HG02623 (cell line): ENCODE data around the gene ATG3.

ENCODE experiments used
- ATAC-seq: cut with Tn5 transposase; IDR thresholded peaks from one replicate; pipeline ENCODE4 v1.9.1; 2021; ENCODE audit warnings: moderate library complexity; ENCODE audit not compliant: unreplicated experiment

ATG3 gene

DNA sequence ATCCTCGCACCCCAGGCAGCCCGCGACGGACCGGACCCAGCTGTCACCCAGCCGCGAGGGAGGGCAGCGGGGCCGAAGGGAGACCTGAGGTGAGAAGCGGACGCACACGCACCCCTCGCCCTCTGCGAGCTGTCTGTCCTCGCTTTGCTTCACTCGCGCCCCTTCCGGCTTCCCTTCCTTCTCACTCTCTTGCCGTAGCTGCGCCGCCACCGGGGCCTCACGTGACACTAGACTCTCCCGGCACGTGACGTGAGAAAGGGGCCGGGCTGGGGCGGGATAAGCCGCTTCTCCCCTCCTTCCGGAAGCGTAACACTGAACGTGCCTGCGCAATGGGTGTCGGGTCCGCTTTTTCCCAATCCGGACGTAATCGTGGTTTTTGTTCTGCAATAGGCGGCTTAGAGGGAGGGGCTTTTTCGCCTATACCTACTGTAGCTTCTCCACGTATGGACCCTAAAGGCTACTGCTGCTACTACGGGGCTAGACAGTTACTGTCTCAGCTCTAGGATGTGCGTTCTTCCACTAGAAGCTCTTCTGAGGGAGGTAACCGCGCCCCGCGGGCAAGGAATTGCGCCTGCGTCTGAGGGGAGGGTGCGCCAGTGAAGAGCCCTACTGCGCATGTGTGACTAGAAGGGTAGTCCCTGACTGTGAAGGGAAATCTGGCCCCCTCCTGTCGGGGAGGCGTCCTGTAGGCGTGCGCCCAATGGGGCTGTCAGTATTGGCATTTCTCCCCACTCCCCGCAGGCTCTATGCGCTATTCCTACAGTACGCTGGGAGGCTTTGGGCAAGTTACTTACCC is at the start of gene ATG3, which contains the start of gene SLC35A5:
Gene ATG3 (minus strand): TSS at position 229 of the 796 bp plus-strand sequence. CDS start 434 bp downstream, outside the sequence.
Gene SLC35A5 (plus strand): TSS at position 312 of the 796 bp plus-strand sequence. CDS start 1,359 bp downstream, outside the sequence.
- peak; percentile 79 for ATAC-seq

DNA sequence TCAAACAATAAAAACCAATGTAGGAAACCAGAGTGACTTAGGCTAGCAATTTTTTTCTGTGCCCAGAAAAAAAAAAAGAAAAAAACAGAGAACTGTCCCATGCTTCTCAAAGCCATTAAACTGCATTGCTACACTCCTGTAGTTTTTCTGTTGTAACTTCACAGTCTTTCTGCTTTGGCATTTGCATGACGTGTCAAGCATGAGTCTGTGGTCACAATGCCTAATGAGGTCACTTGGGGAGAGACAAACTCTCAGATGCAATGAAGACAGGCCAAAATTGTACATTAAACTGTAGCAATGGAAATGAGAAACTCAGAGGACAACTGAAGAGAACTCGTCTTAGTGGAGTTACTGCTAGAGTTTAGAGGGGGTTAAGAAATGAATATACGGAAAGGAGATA is 48.4 kb upstream of the ATG3 start:
- ATAC-seq, result no peak

DNA sequence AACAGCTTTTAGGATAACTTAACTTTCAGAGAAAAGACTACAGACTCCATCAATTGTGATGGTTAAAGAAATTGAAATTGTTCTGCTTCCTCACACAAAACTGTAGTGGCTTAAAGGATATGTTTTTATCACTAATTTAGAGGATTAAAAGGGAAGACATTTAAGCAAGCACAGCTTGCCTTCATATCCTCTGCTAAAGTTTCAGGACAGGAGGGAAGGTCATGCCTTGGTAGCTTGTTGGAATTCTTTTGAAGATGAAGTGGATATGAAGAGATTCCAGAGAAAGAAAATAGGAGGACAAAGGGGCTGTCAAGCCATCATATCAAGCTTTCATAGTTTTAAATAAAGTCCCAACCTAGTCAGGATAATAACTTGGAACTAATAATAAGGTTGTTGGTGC is 46.1 kb upstream of the ATG3 start:
- no peak for ATAC-seq

- ATAC-seq, result no peak
Observed at GRCh38 chr3:112606098-112606497, 44.3 kb upstream of the ATG3 start.

DNA sequence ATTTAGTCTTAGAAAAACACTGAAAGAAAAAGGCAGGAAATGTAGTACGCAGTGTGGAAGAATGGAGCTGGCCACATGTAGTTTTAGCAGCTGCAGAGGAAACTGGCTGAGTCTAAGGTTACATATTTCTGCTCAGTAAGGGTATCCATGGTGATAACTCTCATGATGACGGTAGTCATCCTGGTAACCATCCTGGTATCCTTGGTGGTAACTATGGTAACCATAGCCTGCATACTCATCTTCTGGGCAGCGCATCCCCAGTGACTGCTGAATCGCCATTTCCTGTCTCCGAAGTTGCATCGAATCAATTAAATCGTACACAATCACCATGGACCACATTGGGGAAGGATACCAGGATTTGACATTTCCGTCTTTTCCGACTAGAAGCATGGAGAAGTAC is 43.5 kb upstream of the ATG3 start:
- ATAC-seq, result no peak

GRCh38 chr3:112604536-112604935 is 42.8 kb upstream of the ATG3 start:
- ATAC-seq, result no peak

- ATAC-seq, result peak; percentile 79
Observed at GRCh38 chr3:112602217-112602838, 40.6 kb upstream of the ATG3 start.

DNA sequence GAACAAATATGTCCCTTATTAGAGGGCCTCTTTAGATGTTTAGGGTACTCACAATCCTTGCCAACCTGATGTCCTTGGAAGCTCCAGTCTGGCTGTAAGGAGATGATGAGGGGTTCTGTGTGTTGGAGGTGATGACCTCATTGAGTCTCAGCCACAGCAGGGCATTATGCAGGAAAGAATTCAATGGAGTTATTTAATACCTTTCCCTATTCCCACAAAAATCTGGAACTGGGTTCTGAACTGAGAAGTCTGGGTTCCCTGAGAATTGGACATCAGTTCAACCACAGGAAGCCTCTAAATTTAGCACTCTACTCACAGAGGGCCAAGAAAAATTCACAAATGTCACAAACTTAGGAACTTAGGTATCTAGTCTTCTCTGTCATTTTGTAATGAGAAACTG is 37.0 kb upstream of the ATG3 start:
- no peak for ATAC-seq

DNA sequence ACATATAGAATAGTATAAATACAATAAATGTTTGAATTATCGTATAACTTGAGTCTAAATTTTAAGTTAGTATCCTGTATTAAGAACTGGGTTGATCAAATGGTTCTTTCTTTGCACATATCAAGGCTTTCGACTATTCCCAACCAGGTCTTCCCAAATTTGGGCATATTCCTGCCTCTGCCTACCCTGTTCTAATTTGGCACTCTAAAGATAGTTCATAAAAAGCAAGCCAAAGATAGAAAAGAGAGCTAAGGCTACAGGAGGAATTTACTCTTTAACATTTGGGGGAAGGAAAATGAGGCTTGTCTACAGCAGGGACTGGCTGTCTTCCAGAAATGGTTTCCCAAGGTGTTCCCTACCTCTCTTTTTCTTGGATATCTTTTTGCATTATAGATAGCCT is 36.2 kb upstream of the ATG3 start:
- ATAC-seq, result no peak

DNA sequence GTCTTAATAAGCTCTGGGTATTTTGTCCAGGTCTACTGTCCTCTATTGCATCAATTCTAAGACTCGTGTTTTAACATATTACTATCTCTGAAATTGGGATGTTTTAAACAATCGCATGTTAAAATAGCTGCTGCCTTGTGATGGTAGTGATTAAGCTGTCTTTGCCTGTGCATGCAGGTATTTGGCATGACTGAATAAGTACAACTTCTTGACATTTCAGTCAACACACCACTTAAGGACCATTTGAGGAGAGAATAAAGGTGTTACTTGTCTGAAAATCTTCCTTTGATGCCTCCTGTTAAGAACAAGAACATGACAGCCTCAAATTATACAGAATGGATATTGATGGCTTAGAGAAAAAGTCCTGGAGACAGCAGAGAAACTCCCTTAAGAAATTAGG is 33.1 kb upstream of the ATG3 start:
- ATAC-seq, result no peak

DNA sequence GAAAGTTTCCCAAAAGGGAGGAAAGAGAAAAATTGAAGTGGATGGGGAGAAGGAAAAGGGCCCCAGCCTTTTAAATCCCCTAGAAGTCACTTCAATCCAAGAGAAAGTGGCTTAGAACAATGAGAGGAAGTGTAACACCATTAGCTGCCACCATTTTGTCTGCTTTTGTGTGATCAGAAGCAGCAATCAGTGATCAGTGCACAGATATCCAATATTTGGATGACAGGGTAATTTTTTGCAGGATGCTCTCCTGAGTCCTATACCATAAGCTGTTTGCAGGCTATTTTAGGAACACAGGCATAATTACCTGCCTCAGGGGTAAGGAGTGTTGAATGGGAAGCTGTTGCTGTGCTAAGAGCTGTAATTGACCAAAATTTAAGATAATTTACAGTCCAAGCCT is 31.5 kb upstream of the ATG3 start:
- no peak for ATAC-seq

DNA sequence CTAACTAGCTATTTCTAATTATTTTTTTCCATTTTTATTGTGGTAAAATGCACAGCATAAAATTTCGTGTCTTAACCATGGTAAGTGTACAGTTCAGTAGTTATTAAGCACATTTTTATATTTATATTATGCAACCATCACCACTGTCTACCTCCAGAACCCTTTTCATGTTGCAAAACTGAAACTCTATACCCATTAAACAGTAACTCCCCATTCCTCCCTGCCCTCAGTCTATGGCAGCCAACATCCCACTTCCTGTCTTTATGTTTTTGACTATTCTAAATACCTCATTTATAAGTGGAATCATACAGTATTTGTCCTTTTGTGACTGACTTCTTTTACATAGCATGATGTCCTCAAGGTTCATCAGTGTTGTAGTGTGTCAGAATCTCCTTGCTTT is 25.6 kb upstream of the ATG3 start:
- no peak for ATAC-seq

DNA sequence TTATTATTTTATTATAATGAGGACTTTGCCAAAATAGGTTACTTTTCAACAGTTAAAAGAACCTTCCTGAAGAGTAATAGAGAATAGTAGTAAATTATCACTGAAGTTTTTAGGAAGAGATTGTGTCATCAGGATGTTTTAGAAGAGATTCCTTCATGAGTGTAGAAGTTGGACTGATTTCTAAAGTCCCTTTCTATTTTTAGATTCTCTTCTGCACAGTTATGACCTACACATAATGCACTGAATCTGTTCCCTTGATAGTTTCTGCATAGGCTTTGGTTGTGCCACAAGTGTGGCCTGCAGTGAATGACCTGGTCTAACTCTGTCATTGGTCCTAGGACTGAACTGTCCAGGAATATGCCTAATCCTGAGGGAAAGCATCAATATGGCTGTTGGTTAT is 24.0 kb upstream of the ATG3 start:
- ATAC-seq, result no peak

DNA sequence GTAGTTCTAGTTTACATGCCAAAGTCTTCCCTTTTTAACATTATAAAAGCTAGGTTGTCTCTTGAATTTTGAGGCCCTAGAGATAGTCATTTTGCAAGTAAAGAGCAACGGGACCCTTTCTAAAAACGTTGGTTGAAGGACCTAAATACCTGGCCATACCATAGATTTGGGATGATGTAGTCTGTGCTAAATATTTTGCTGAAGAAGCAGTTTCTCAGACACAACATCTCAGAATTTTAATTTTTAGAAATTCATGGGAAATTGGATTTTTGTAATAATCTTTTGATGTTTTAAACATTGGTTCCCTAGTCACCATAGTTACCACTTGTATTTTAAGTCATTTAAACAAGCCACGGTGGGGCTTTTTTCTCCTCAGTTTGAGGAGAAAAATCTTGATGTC is 21.3 kb upstream of the ATG3 start:
- no peak for ATAC-seq

- ATAC-seq, result no peak
Observed at GRCh38 chr3:112582244-112582874, 20.6 kb upstream of the ATG3 start.

- ATAC-seq, result no peak
Observed at GRCh38 chr3:112579697-112580096, 17.9 kb upstream of the ATG3 start.

DNA sequence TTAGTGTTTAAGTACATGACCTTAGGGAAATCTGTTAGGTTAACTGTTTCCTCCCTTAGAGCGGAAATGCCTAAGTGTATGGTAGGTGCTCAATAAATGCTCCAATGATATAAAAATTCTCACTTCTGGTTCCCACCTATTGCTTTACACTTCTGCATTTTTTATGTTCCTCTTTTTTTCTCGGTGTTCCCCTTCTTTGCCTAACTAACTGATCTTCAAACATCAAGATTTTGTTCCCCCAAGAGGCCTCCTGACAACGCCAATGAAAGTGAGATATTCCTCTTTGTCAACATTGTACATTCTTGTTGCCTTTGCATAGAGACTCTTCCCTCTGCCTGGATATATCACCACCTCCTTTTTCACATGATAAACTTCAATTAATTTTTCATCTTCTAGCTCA is 17.5 kb upstream of the ATG3 start:
- no peak for ATAC-seq

DNA sequence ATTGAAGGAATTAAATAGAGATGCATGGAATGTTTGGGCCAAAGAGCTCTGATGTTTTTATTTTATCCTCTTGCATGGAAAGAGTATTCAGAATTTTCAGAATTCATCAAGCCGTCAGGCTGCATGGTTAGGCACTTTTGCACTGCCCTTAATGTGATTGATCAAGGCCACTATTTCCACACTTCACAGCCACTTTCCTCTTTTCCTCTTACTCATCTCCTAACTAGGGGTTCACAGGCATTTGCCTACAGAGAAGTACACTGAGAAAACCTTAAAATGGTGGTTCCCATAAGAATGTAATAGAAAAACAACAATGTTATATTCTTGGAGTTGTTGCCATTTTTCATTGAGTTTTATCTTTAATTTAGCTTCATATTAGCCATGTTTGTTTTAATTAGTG is 10.9 kb upstream of the ATG3 start:
- no peak for ATAC-seq

DNA sequence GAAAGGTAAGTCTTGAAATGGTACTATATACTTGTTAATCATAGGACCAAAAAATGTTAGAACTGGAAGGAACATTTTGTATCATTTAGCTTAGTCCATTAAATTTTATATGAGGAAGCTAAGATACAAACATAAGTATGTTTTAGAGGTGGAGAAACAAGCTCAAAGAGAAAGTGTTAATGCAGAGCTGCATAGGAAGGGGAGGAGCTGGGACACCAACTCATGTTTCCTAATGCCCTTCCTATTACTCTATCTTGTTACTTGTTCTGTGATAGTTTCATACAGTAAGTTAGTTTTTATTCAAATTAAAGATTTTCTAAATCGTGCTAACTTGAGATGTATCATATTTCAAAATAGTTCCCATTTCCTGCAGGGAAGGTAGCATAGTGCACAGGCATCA is 7.5 kb upstream of the ATG3 start:
- ATAC-seq, result no peak

- ATAC-seq, result no peak
Observed at GRCh38 chr3:112568642-112569041, 6.9 kb upstream of the ATG3 start.

GRCh38 chr3:112564940-112565305 is 3.2 kb upstream of the ATG3 start:
- ATAC-seq, result no peak
